GM11168 (cell line): ENCODE data around the gene KIRREL2.
"Not testable (repeated sequence)": the region's sequence is repeated elsewhere in the genome, so short reads cannot be mapped to it uniquely, and the experiment has no call there.

Experiments used
- in situ Hi-C: fragments of 300-500 bp; cut with MboI; formaldehyde crosslinking; loops from one replicate; pipeline ENCODE4 v1.12.0; 2022; ENCODE audit warnings: low sequenced_read_pairs; ENCODE audit not compliant: unreplicated experiment

The KIRREL2 gene

DNA sequence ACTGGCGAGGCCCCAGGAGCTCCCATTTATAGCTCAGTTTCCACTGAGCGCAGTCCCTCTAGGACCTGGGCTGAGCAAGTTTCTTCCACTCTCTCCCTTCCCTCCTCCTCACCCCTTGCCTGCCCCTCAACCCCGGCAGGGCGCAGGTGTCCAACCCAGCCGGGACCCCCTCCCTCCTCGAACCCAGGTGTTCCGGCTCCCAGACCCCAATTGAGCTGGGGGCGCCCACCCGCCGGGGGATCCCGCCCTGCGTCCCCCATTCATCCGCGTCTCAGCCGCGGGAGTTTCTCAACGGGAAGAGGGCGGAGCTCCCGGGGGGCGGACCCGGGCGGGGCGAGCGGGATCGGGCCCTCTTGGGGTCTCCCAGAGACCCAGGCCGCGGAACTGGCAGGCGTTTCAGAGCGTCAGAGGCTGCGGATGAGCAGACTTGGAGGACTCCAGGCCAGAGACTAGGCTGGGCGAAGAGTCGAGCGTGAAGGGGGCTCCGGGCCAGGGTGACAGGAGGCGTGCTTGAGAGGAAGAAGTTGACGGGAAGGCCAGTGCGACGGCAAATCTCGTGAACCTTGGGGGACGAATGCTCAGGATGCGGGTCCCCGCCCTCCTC is at the start of gene KIRREL2:
KIRREL2 (plus strand) TSS at position 366 of the 604 bp plus-strand sequence; CDS start at position 575, 209 bp downstream.
- in situ Hi-C loops = no loop called here

DNA sequence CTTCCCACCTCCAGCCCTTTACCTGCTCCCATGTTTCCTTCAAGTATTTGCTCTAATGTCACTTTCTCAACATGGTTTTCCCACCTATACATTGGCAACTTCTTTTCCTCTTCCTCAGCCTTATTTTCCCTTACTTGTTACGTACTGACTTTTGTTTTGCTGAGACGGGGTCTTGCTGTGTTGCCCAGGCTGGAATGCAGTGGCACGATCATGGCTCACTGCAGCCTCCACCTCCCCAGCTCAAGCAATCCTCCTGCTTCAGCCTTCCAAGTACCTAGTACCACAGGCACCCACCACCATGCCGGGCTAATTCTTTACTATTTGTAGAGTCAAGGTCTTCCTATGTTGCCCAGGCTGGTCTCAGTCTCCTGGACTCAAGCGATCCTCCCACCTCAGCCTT is 49.1 kb upstream of the KIRREL2 start:
- in situ Hi-C loops = no loop called here

DNA sequence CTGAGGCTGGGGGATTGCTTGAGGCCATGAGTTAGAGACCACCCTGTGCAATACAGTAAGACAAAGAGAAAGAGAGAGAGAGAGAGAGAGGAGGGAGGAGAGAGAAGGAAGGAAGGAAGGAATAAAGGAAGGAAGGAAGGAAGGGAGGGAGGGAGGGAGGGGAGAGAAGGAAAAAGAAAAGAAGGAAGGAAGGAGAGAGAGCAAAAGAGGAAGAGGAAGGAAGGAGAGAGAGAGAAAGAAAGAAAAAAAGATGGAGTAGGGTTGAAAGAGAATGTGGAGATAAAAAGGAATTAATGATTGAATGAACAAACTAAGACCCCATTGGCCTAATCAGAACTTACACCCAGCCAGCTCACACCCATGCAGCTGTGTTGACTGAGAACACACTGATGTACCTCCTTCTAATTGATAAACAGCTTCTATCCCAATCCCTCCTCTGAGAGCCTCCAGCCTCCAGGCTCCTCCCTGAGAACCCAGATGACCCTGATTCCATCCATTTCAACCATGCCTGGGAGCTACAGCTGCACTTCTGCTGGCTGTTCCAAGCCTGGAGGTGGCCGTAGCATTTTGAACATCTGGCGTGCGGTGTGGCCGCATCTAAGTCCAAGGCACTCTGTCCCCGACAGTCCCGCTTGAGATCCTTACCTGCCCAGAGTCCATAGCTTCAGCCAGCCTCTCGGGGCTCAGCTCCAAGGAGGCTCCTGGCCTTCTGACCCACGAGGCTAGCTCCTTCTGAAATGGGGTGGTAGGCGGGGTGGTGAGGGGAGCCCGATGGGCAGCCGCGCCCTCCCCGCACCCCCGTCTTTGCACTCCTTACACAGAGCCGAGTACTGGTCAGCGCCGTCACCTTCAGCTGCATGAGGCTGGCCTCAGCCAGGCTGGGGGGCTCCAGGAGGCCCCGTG is 45.1 kb upstream of the KIRREL2 start:
- in situ Hi-C loops = no loop called here

DNA sequence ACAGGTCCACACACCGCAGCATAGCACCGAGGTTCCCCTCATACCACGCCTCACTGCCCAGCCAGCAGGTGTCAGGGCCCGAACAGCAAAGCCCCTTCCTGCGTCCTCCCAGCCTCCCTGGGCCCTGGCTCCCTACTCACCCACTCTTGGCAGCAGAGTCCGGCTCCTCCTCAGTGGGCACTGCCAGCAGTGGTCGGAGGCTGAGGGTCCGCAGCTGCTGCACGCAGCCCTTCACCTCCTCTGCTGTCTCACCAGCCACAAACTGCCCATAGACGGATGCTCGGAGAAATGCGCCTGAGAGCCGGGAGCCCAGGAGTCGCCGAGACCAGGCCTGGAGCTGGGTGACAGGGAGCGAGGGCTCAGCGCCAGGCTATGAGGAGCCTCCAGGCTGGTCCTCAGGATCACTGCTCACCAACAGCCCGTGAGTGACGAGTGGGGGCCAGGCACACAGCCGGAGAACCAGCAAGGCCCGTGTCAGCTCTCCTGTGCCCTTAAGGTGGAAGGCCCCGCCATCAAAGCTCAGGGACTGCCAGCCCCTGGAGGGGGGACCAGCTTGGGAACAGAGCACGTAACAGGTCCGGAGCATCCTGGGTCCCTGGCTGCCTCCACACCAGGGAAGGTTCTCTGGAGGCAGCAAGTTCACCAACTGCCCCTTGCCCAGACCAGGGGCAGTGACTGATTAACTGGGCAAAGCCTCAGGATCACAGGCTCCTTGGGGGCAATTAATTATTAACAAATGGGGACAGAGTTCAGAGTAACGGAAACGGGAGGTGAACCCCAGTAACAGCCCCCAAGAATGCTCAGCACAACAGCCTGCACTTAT is 44.3 kb upstream of the KIRREL2 start, which contains the start of gene PRODH2:
PRODH2 (minus strand) TSS at position 626 of the 823 bp plus-strand sequence; CDS start at position 586, 40 bp downstream.
- in situ Hi-C loops = no loop called here

DNA sequence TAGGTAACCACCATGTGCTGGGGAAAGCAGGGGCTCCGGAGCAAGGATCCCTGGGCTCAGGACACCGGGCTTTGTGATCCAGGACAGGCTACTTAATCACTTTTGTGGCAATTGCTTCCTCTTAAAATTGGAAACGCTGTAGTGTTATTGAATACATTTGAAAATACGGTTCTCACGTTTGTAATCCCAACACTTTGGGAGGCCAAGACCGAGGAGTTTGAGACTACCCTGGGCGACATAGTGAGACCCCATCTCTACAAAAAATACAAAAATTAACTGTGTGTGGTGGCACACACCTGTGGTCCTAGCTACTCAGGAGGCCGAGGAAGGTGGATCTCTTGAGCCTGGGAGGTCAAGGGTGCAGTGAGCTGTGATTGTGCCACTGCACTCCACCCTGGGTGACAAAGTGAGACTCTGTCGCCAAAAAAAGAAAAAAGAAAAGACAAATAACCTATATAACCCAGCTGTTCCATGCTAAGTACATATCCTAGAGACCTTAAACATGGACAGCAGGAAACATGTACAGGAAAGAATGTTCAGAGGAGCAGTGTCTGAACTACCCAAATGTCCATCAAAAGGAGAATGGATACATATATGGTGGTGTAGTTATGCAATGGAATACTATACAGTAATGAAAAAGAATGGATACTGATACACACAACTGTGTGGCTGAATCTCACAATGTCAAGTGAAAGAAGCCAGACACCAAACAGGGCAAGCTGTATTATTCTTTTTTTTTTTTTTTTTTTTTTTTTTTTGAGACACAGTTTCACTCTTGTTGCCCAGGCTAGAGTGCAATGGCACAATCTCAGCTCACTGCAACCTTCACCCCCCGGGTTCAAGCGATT is 43.4 kb upstream of the KIRREL2 start:
- in situ Hi-C loops = no loop called here

DNA sequence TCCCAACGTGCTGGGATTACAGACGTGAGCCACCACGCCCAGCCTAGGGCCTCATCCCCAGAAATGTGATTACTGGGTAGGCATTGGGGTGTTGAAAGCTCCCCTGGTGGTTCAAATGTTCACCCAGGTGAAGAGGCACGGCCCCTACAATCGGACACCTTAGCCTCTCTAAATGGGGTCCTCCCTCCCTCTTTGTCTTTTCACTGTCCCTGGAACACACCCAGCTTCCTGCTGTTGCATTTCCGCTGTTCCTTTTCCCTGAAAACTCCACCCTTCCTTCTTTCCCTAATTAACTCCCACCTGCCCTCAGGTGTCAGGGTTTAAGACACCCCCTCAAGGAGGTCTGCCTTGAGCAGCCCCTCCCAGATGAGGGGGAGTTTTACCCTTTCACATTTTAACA is 40.4 kb upstream of the KIRREL2 start:
- in situ Hi-C loops = no loop called here

DNA sequence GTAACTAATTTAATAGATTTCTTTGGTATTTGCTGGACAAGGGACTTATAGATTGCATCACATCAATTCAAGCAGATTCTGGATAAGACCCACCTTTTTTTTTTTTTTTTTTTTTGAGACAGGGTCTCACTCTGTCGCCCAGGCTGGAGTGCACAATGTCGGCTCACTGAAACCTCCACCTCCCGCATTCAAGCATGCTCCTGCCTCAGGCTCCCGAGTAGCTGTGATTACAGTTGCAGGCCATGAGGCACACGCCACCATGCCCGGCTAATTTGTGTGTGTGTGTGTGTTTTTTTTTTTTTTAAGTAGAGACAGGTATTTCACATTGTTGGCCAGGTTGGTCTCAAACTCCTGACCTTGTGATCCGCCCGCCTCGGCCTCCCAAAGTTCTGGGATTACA is 39.9 kb upstream of the KIRREL2 start:
- in situ Hi-C loops = no loop called here

DNA sequence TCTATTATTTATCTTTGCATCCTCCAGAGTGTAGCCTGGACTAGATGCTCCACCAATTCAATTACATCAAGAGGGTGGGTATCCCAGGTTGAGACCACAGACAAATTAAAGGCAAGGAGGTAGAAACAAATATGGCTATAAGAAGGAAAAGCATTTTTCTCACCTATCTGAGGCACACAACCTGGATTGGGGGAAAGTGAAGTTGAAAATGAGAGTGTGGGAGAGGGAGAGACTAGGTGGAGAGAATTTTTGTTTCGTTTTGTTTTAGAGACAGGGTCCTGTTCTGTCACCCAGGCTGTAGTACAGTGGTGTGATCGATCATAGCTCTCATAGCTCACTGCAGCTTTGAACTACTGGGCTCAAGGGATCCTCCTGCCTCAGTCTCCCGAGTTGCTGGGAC is 38.3 kb upstream of the KIRREL2 start:
- in situ Hi-C loops = no loop called here

DNA sequence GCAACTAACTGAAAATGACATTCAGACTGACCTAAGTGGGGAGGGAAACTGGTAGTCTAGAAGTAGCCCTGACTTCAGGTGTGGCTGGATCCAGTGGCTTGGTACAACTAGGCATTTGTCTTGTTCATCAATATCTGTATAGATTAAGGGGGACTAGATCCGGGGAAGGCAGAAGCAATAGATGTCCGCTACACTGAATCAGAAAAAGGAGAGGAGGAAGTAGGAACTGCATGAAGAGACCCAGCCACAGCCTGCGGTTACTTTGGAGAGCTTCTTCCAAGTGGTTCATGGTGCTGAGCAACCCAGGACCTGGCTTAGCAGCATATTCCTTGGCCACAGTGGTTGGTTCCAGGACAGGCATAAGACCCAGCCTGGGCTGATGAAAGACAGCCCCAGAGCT is 34.1 kb upstream of the KIRREL2 start:
- in situ Hi-C loops = no loop called here

DNA sequence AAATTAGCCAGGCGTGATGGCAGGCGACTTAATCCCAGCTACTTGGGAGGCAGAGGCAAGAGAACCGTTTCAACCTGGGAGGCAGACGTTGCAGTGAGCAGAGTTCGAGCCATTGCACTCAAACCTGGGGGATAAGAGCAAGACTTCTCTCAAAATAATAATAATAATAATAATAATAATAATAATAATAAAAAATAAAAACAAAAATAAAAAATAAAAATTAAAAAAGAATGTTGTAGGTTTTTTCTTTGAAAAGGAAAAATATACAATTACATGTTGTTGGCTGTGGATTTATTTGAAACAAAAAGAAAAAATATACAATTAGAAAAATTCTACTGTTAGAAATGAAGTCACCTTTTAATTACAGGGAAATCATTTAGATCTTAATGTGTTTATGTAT is 32.6 kb upstream of the KIRREL2 start:
- in situ Hi-C loops = no loop called here

DNA sequence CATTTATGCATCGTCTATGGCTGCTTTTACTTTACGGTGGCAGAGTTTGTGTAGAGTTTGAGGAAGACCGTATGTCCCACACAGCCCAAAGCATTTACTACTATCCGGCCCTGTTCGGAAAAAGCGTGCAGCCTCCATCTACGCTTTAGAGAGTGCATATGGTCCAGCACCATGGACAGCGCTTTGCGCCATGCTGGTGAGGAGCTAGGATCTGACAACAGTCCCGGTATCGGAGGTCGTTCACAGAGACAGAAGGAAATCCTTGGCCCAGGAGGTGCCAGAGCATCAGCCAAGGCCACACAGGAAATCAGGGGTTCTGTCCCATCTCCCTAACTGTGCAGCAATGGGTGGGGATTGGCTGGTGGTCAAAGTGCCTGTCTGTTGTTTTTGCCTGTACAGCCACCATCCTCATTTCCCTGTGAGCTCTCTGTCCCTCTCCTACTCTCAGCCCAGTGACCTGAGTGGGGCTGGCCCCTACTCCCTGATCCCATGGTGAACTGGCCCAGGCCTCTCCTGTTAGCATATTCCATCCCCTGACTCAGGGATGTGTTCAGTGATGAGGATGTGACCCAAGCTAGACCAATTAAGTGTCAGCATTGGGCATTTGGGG is 27.9 kb upstream of the KIRREL2 start:
- in situ Hi-C loops = no loop called here

DNA sequence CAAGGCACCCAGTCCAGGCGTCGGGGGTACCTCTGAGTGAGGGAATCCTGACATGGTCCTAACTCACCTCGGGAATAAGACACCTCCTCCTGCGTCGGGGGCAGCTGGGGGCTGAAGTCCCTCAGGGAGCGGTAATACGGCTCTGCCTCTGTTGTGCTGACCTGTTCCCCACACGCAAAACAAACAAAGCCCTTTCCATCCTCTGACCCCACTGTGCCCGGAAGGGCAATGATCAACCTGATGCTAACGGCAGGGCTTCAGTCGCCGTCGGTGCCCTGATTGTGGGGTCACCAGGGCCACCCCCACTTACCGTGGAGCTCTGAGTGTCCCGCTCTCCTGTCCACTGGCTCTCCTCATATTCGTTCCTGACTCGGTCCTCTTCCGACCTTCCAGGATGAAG is 25.7 kb upstream of the KIRREL2 start:
- in situ Hi-C loops = no loop called here

DNA sequence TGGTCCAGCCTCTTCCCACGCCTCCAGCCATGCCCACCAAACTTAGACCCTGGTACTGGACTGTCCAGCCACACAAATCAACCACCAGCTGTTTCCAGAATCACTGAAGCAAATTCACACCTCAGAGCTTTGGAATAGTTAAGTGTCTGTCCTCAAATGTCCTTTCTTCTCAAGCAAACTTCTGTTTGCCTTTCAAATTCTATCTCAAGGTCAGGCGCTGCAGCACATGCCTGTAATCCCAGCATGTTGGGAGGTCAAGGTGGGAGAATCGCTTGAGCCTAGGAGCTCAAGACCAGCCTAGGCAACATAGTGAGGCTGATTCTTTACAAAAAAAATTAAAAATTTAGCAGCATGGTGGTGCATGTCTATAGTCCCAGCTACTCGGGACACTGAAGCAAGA is 24.7 kb upstream of the KIRREL2 start:
- in situ Hi-C loops = no loop called here

DNA sequence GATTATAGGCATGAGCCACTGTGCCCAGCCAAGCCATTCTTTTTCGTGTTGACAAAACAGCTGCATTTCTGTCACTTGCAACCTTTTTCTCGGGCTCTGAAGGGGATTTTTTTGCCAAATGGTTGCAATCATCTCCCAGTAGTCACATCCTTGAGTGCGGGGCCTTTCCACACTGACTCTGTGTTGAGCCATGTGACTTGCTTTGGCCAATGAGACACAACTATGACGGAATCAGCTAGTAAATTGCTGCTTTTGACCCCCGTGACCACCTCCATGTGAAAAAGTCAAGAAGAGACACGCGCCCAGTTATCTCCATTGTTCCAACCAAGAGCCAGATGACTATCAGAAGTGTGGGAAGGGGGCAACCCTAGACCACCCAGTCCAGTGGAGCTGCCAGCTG is 22.7 kb upstream of the KIRREL2 start:
- in situ Hi-C loops = no loop called here

DNA sequence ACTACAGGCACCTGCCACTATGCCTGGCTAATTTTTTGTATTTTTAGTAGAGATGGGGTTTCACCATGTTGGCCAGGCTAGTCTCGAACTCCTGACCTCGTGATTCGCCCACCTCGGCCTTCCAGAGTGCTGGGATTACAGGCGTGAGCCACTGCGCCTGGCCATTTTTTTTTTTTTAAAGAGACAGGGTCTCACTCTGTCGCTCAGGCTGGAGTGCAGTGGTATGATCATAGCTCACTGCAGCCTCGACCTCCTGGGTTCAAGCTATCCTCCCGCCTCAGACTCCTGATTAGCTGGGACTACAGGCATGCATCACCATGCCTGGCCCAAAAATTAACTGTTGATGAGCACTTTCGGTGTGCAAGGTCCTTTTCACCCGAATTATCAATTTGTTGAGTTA is 20.6 kb upstream of the KIRREL2 start:
- in situ Hi-C loops = not testable (repeated sequence)

DNA sequence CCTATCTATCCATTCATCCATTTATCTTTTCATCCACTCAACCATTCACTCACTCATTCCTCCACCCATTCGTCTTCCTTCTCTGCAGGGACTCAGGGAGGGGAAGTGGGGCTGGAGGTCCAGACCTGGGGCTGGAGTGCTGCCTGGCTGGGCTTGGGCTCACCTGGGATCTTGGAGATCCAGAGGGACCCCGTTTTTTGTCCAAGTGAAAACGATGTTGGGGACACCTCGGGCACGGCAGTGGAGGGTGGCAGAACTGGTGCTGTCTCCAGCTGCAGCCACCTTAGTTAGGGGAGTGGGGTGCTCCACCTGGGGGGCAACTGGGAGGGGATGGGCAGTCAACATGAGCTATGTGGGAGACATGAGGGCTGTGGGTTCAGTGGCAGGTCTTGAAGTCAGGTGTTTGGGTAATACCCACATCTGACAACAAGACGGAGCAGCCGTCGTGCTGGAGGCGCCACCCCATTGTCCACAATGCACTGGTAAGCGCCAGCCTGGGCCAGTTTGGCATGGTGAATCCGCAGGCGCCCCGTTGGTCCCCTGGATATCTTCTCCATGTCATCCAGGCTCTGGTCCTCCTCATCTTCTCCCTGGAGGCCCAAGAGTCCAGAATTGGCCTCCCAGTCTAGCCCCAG is 14.6 kb upstream of the KIRREL2 start:
- in situ Hi-C loops = no loop called here

DNA sequence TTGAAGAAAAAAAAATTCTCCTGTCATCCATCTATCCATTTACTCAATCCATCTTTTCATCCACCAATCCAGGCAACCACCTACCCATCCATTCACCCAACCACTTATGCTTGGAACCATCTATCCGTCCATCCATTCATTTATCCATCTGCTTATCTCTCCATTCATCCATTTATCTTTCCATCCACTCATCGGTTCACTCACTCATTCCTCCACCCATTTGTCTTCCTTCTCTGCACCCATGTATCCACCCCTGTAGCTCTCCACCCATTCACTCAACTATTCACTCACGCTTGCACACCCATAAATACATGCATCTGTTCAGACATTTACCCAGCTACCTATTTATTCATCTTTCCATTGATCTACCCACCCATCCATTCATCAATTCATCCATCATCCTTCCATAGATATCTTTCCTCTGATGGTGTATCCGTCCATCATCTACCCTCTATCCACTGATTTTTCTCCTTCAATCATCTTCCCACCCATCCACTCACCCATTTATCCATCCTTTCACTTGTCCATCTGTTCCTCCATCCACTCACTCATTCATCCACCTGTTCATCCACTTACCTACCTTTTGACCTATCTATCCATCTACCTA is 13.9 kb upstream of the KIRREL2 start:
- in situ Hi-C loops = no loop called here

DNA sequence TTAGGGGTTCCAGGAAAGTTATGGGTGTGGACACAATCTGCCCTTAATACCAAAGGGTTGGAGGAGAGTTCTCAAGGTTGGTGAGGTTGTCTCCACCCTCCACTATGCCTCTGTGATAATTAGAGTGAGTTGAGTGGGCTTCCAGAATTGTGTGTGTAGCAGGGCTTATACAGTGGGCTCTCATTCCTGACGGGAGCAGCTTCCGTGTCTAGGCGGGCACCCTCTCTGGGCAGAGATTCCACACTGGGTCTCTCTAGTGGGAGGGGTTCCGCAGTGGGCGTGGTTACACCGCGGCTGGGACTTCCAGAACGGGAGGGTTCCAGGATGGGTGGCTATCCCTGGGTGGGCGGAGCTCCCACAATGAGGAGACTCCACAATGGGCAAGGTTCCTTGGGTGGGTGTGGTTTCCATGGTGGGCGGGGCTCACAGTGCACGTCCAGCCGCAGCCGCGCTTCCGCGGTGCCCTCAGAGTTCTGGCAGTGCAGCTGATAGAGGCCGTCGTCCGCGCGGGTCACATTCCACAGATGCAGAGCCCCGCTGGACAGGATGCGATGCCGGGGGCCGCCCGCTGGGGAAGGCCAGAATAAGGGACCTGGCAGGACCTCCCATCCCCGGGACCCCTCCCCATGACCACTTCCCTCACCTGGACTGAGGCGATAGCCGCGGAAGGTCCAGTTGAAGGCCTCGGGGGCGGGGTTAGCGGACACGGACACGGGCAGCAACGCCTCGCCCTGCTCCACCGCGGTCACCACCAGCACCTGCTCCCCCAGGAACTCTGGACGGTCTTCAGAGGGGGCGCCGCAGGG is 12.8 kb upstream of the KIRREL2 start:
- in situ Hi-C loops = no loop called here
